KBM-7 (cell line): ENCODE data around the gene KRTAP5-1.
A peak's percentile ranks its signal among the peaks of the same experiment; 100 is the strongest.

Experiments
- DNase-seq: peaks from one replicate; pipeline ENCODE4 v3.0.0-alpha.2; 2015
- in situ Hi-C: fragments of 300-500 bp; cut with MboI; formaldehyde crosslinking; loops from 2 replicates; pipeline ENCODE4 v1.14.3; 2020; ENCODE audit warnings: low sequenced_read_pairs, low pct_unique_long_range_greater_than_20kb, mixed read lengths

Gene KRTAP5-1

DNA sequence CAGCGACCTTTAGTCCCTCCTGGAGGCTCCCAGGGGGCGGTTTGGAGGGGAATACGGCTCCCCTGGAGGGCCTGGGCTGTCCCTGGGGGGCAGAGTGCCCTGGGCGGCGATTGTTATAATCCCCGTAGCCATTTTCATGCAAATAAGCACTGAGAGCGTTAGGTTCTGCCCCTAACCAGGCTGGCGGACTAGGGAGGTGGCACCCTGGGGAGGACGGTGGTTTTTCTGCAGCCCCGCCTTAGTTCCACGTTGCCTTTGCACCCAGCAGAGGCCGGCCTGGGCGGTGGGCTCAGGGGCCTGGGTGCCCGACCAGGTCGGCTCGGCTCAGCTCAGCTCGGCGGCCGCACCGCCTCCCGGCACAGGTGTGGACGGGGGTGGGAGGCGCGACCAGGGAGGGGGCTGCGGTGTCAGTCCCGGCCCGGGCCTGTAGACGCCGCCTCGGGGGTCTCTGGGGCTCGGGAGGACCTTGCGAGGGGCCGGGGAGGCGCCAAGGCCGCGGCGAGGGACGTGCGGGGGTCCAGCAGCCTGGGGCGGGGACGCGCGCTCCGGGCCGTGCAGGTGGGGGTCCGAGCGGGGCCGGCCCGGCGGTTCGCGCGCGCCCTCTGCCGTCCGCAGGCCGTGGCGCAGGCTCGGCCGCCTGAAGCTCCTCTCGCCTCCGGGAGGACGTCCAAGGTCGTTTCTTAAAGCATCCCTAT, 10.7 kb downstream of the KRTAP5-1 start:
- DNase-seq, result peak; percentile 56
- in situ Hi-C loops, result no loop called here

DNA sequence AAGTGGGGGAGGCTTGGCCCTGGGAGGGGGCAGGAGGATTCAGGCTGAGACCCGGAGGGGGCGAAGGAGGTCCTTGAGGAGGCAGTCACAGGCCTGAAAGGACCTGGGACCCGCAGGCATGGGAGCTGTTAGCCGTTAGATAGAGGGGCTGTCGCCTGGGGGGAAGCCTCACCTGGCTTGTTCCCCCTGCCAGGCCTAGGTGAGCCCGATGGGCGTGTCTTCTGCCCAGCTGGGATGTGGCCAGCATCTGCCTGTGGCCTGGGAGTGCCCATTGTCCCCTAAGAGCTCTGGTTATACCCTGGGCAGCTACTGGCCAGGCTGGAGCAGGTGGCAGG, 11.2 kb downstream of the KRTAP5-1 start:
- in situ Hi-C loops, result no loop called here
- DNase-seq, result no peak

DNA sequence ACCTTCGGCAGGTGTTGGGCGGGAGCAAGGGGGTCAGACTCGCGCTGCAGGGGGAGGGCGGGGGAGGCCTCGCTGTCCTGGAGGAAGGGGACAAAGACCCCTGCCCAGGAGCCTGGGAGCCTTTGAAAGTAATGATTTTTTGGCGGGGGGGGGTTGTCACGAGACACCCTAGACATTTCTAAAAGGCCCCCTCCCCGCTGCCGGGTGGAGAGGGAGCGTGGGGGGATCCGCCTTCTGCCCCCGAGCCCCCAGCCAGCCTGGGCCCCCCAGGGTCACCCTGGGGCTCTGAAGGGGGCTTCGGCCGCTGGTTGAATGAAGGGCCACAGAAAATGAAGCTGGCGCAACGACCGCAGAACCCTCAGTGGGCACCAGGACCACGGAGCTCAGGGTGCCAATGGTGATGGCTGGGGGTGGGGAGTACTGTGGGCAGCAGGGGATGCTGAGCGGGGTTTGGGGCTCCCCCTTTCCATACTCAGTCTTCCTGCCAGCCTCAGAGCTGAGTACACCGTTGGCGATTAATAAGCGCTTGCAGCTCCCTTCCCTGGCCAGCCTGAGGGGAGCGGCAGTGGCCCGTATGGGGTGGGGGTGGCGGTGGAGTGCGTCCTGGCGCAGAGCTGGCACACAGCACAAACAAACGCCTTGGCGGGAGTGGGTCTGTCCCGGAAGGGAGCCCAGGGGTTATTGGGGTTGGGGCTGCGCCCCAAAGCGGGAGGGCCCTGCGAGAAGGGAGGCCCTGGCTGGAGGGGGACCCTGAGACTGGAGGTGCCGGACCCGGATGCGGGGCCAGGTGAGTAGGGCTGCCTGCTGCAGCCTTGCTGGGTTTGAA, 11.8 kb downstream of the KRTAP5-1 start:
- DNase-seq, result no peak
- in situ Hi-C loops, result no loop called here

DNA sequence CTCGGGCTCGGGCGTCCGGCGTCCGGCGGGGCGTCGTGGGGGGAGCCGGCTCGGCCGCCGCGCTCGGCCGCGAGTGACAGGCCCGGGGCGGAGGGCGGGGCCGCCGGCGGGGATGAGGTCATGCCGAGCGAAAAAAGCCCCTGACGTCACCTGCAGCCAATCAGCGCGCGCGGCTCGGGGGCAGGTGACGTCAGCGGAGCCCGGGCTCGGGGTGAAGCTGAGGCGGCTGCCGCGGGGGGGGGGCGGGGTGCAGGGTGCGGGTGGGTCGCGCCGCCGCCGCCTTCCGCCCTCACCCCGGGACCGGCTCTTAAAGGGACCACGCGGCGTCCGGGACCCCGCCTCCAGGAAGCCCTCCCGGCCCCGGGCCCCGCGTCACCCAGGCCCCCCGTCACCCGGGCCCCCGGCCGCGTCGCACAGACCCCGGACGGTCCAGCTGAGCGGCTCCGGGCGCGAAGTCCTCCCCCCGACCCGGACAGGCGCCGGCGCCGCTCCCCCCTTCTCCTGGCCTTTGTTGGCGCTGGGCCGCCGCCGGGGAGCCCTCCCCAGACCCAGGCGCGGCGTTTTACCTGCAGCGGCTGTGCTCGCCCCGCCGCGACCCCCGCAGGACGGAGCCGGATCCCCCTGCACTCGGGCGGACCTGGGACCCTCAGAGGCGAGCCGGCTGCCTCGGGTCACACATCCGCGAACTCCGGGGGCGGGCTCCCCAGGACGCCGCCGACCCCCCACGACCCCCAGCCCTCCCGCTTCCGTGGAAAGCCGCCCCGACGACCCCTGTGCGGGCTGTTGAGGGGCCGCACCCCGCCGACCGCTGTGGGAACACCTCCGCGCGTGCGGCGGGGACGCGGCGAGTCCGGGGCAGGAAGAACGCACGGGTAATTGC, 12.6 kb downstream of the KRTAP5-1 start, which contains the start of gene DUSP8:
Gene DUSP8, minus strand, starts transcription at position 75 of the 880 bp plus-strand sequence. CDS start 6,445 bp downstream, outside the sequence.
- peak; percentile 71 for DNase-seq
- in situ Hi-C loops, result no loop called here

DNA sequence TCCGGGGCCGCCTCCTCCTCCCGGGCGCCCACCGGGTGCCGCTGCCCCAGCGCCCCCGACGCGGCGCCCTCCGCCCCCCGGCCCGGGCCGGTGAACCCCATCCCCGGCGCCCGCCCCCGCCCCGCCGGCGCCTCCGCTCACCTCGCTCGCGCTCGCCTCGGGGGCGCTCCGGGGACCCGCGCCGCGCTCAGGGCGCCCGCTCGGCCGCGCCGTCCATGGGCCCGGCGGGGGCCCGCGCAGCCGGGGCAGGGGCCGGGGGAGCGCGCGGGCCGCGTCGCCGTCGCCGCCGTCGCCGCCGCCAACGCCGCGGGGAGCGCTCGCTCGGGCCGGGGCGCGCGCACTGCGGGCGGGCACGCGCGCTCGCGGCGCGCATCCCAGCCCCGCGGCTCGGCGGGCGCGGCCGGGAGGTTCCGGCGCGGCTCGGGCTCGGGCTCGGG, 13.3 kb downstream of the KRTAP5-1 start:
- in situ Hi-C loops, result no loop called here
- DNase-seq, result no peak

DNA sequence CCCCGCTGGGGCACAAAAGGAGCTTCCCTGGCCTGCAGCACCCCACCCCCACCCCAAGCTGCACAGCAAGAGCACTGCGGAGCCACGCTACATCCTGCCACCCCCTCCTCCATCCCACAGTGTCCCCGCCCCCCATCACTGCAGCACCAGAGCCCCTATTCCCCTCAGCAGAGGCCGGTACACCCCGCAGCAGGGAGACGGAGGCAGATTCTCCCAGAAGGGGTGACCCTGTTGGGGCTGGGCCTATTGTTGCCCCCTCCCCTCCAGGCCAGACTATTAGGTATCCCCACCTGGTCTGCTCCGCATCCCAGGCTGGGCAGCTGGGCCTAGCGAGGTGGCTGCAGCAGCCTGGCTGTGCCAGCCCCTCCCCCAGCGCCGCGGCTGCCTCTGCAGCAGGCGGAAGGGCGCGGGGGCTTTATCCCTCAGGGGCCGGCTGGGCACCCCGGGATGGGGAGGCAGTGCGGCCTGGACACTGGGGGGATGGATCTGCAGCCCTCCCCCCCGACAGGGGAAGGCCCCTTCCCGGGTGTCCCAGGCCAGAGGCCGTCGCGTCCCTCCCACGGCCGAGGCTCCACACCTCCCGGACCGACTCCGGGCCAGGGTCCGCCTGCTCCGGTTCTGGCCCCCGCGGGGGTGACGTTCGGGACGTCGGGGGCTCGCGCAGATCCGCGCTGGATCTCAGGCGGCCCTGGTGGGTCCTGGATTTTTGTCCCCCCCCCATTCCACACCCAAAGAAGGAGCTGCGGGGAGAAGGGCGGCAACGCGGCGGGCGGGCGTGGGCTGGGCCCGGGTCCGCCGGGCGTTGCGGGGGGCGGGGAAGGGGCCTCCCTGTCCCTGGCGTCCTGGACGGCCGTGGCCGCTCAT, 14.0 kb downstream of the KRTAP5-1 start:
- no peak for DNase-seq
- in situ Hi-C loops, result no loop called here

DNA sequence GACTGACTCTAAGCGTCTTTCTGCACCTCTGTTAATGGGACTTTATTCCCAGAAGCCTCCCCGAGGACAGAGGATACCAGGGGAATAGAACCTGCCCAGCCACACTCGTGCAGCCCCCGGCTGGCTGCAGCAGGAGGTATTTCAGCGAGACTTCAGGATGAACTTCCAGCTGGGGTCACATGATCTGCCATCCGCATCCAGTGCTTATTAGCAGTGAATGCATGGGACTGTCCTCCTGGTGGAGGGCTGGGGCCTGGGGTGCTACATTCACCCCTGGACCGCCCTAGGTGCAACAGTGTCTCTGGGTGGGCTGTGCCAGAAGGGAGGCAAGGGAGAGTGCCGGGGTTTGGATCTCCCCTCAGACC, 14.6 kb downstream of the KRTAP5-1 start:
- in situ Hi-C loops, result no loop called here
- no peak for DNase-seq

DNA sequence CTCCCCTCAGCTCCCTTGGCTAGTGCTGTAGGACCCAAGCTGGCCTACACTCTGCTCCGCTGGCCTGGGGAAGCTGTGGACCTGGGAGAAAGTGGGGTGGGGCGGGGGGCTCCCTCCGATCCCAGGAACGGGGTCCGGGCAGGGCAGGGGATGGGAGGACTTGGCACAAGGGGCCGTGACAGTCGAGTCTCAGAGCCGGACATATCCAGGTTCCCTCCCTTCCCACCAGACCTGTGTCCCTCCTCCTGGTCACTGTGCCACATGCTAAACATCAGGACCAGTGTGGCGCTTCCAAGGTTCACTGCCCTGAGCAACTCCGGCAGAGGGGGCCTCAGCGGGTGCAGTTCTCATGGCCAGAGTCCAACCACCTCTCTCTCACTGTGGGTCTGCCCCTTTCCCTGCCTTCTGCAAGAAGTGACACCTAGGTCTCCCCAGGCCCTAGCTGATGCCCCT, 15.1 kb downstream of the KRTAP5-1 start:
- in situ Hi-C loops, result no loop called here
- DNase-seq, result no peak

DNA sequence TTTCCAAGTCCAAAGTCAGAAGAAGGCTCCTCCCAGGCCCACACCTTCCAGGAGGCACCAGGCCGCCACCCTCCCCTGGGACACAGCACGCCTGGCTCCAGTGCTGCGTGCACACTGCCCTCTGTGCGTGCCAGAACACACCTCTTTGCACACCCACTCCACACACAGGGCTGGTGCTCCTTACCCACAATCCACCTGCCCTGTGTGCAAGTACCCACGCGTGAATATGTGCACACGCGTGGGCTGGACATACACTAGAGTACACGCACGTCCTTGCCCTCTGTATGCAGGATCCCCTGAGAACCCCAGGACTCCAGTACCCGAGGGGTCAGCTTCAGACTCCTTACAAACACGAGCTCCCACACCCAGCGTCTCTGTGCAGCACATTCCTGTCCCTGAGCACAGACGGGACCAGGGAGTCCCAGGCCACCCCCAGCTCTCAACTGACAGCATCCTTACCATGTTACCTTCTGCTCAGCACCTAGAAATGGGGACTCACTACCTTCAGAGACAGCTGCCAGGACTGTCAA, 15.8 kb downstream of the KRTAP5-1 start:
- no peak for DNase-seq
- in situ Hi-C loops, result no loop called here

DNA sequence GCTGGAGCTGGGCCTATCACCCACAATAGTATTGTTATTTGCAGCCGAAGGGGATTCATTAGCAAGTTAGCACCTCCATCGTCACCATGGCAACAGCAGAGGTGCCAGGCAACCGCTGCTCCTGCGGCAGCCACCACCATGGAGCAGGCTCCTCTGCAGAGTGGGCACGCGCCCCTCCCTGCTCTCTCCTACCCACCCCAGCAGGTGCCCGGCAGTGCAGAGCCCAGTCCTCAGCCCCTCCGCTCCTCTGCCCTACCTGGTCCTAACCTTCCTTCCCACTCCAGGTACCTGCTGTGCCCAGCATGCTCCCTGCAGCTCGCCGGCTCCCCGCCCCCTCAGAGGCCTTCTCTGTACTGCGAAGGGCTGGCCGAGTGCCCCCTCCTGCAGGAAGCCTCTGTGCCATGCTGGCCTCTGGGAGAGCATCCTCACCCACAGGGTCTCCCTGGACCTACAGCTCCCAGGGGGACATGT, 16.6 kb downstream of the KRTAP5-1 start:
- in situ Hi-C loops, result no loop called here
- no peak for DNase-seq

DNA sequence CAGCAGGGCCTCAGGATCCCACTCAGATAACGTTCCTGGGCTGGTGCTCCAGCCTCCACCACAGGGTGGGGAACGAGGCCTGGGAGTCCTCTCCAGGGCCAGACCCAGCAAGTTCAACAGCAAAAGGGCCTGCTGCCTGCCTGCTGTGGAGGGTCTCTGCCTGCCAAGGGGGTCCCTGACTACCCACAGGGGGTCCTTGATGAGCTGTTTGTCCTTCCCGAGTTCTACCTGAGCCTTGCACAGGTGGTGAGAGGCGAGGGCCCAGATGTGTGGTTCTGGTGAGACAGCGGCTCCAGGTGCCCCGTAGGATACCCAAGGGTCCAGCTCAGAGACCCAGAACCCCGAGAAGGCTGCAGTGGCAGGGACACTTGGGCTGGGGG, 17.4 kb downstream of the KRTAP5-1 start:
- DNase-seq, result no peak
- in situ Hi-C loops, result no loop called here

DNA sequence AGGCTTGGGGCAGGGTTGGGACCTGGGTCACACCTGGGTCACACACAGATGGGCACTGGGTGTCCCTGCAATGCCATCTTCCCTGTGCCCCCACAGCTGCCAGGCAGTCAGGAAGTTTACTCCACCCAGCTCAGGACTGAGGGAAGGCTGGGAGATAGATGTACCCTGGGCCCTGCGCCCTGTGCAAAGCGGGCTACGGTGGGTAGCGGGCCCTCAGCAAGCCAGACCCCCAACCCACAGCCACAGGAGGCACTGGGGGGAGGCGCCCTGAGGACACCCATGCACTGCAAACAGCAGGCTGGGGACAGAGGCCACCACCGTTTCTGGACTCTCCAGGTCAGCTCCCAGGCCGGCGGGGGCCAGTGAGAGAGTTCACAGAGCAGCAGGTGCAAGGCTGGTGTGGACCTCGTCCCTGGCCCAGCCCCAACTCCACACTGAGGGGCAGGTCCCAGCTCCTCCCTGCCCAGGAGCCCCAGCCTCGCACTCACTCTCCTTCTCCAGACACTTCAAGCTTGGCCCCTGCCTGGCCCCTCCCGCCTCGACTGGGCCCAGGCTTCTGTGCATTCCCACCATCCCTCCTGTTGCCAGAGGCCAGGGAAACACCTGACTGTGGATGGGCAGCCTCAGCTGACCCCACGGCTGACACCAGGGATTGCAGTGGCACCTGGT, 17.9 kb downstream of the KRTAP5-1 start:
- in situ Hi-C loops, result no loop called here
- DNase-seq, result no peak

DNA sequence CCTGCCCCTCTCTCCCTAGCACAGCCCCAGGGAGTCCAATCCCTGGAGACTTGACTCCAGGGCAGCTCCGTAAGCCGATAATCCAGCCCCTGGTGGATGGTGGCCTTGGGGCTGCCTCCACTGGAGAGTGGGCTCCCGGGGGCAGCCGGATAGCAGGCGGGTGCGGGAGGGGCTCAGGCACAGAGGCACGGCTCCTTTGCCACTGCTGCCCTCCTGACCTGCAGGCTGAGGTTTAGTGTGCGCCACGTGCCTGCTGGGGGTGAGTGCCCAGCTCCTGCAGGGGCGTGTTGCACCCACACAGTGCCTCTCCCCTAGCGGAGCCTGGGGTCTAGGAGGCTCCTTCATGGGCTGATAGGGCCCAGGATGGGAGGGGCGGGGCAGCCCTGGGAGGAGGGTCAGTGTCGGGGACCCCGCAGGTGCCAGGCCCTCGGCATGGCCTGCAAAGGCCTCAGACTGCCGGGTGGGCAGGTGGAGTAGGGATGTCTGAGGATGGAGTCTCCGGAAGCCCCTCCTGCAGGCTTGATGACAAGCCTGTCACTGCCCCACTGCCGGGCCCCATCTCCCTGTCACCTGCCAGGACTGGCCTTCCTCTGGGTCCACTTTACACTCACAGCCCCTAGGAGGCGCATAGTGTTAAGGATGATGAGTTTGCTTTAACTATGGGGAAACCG, 18.6 kb downstream of the KRTAP5-1 start:
- in situ Hi-C loops, result no loop called here
- DNase-seq, result no peak

DNA sequence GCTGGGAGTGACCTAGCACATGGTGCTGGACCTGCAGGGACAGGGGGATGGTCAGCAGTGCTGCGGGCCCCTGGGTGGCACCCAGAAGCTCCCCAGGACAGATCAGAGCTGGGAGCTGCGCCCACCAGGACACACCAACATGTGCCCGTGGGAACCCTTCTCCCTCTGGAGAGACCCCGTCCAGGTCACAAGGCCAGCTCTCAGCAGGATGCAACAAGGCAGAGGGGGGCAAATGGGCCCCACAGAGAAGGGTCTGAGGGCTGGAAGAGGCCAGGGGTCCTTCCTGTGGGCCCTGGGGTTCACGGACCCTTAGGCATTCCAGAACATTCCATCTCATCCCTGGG, 19.2 kb downstream of the KRTAP5-1 start:
- in situ Hi-C loops, result no loop called here
- DNase-seq, result no peak

DNA sequence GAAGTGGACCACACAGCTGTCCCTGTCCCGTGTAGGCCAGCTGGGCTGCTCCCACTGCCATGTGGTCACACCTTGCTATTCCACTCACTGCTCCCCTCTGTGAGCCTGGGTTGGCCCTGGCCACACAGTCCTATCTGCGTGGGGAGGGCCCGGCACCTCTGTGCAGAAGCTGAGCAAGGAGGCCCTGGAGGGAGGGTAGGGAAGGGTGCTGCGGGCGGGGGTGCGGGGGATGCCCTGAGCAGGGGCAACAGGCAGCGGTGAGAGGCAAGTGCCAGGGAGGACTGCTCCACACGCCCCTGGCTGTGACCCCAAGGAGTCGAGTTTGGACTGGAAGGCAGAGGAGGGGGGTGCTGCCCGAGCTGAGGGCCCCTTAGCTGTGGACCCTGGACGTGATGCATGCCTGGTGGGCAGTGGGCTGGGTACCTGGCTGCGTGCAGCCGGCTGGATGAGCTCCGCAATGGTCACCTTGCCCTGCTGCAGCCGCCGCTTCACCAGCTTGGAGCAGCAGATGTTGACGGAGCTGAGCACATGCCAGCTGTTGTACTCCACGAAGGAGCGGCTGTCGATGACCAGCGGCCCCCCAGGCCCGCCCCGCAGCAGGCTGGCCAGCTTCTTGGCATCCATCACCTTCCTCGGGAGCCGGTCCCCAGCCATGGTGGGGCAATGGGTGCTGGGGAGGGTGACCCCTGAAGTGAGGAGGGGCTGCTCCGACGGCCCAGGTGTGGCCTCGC, 19.7 kb downstream of the KRTAP5-1 start:
- in situ Hi-C loops, result no loop called here
- DNase-seq, result no peak

DNA sequence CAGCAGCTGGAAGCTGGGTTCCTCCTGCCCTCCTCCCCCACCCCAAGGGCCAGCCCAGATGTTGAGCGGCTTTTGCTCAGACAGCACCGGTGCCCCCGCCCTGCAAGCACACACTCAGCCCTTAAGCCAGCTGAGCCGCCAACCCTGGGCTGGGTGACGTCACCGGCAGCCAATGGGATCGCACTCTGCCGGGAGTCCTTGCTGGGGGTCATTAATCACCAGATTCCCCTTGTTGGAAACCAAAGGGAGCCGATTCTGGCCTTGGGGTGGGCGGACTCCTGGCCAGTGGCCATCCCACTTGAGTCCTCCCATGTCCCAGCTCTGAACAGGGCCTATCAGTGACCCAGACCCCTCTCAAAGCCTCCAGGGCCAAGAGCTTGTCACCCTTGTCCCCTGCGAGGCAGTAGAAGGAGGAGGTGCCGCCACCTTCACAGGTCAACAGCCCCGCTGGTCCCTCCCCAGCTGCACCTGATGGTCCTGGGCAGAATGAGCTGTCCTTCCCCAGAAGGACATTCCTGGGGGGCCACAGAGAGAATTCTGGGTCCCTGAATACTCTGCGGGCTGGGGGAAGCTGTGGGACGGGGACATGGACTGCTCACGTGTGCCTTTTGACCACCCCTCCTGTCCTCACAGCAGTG, 20.4 kb downstream of the KRTAP5-1 start:
- DNase-seq, result peak; percentile 27

More for the DNA sequence above, 20.4 kb downstream of the KRTAP5-1 start:
- in situ Hi-C loops, result no loop called here
